Activated CD8-positive, alpha-beta memory T cell treated with anti-CD3 and anti-CD28 coated beads, Interleukin-2, amount 50 U/mL, for 24 hours (primary cell): ENCODE measurements around the gene NEK7.

Source experiments
- DNase-seq: peaks from one replicate; pipeline ENCODE4 v3.0.0-alpha.2; 2020; ENCODE audit errors: extremely low read depth

Gene NEK7

GRCh38 chr1:198255784-198256183 lies 99.0 kb downstream of the NEK7 start:
- no peak for DNase-seq

- DNase-seq: no peak
Observed at GRCh38 chr1:198258491-198258890, 101.7 kb downstream of the NEK7 start.

- no peak for DNase-seq
Observed at GRCh38 chr1:198259333-198260074, 102.7 kb downstream of the NEK7 start.

DNA sequence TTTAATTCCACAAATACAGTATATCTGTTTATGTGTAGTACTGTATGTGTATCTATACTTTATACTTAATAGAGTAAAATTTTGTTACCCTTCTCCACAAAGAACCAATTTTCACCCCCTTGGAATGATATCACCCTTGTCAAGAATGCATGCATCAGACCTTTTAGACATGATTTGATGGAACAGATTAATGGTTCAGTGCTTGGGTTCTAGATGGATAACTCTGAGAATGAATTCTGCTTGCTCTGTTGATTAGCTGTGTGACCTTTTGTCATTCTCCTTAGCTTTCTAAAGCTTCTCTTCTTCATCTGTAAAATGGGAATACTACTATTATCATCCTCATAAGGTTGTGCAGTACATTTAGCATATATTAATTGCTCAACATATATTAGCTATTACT lies 105.1 kb downstream of the NEK7 start:
- DNase-seq: no peak

- no peak for DNase-seq
Observed at GRCh38 chr1:198263186-198263585, 106.4 kb downstream of the NEK7 start.

DNA sequence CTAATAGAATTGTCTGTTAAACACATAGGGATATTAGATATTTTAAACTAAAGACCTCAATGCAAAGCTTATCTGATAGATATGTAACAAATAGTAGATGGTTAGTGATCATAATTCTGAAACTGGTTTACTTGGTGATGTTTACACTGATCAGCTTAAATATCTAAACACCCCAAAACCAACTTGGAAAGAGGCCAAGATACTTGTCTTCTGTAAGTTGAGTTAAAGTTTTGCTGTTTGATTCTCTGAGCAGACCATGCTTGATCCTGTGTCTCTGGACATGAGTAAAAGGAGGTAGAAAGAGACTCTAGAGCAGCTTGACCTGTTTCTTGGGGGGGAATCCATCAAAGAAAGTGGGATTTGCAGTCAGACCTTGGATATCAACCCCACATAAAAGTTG lies 107.5 kb downstream of the NEK7 start:
- no peak for DNase-seq

GRCh38 chr1:198265073-198265661 lies 108.4 kb downstream of the NEK7 start:
- DNase-seq: no peak

DNA sequence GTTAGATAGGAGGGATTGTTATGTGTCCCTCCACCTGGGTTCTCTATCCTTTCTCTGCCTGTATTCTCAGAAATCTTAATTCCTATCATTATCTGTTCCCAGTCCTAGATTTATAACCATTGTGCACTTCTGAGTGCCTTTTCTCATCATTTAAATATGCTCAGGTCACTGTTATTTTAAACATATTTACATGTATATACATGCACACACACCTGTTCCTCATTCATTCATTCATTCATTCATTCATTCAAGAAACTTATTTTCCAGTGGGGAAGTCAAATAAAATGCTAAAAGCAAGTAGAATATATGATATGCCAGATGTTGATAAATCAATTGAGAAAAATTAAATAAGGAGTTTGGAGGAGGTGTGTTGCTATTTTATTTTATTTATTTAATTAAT lies 110.3 kb downstream of the NEK7 start:
- DNase-seq: no peak

DNA sequence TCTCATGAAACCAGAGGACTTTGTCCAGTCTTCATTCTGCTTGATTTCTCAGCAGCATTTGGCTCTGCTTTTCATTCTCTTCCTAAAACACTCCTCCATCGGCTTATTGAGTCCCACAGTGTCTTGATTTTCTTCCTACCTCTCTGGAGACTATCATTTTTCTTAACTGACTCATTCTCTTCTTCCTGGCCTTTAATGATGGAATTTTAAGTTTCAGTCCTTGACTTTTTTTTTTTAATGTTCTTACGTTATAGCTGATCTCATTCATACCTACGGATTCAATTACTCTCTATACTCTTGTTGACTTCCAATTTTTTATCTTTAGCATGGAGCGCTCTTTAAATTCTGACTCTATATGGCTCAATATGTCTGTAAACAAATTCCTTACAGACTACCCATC lies 111.1 kb downstream of the NEK7 start:
- no peak for DNase-seq

DNA sequence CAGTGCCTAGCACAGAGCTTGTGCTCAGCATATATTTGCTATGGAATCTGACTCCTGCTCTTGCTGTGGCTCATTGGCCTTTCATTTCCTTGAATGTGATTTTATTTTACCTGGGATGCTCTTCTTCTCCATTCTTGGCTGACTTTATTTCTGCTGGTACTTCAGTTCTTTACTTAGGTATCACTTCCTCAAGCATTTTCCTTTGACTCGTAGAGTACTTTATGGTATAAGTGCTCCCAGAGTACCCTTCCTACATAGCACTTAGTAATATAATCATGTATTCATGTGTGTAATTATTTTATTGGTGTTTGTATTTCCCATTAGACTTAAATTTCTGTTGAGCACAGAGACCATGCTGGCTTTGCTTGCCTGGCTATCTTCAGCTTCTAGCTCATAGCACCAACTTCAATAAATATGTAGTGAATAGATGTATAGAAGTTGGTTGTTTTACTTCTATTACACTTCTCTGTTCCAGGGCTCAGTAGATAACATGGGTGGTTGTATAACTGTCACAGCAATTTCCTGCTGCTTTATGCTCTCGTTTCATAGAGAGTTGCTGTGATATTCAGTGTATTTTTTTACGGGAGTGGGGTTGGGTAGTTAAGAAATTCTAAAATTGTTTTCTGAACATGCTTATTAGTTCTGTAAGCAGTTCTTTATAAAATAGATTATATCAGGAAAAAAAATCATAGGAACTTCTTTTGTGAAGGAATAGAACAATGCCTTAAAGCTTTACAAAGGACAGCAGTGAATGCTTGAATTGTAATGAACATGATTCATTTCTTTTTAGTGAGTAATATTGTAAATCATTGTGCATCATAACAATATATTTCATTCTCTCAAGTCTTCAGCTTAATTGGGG lies 112.2 kb downstream of the NEK7 start:
- no peak for DNase-seq

GRCh38 chr1:198269646-198269940 lies 112.8 kb downstream of the NEK7 start:
- DNase-seq: no peak

DNA sequence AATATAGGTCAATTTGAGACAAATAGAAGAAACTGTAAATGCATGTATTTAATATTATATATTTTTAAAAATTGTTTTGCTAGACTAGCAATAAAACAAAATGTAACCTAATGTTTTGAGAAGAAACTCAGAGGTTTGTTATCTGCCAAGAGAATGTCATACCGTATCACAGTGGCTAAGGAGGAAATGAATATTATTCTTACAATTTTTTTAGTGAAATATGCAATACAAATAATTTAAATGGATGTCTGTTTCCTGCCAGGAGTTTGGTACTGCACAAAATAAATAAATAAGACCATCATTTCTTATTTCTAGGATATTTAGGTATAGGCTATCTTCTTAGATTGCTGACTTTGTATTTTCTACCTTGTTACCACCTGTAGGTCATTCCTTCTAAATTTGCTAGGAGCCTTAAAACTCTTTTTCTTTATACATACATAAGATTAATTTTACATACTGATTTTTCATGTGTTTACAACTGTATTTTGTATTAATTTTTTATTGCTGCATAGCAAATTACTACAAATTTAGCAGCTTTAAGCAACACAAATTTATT lies 113.6 kb downstream of the NEK7 start:
- DNase-seq: no peak

DNA sequence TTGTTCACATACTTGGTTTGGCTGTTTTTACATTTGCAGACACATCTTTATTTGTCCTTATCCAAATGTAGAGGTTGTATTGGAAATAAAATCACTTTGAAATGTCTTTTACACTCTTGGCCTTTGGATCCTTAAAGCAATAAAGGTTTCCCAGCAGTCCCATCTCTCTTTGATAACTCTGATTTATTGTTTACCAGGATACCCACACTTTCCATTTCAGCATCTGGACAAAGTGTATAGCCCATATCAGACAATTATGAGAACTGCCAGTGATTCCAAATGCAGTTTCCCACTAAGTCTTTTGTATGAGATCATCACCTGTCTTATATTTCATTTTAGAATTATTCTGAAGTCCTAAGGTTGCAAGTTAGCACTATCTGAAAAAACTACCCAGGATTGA lies 114.7 kb downstream of the NEK7 start:
- DNase-seq: no peak

- DNase-seq: no peak
Observed at GRCh38 chr1:198272492-198272891, 115.7 kb downstream of the NEK7 start.

- DNase-seq: no peak
Observed at GRCh38 chr1:198273748-198274295, 117.0 kb downstream of the NEK7 start.

DNA sequence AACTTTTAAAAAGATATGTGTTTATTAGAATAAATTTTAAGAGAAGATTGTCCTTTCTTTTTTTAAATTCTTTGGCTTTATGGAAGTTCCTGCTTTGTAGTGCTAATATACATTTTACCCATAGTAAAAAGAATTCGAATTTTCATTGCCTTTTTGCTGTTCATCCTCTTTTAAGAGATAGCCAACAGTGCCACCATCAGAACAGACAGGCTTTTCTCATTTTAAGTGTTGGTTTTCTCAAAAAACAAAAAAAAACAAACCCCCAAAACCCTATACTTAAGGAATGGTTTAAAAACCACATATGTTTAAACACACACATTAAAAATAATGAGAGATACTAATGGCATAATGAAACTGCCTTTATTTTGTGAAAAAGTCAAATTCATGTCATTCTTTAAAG lies 118.8 kb downstream of the NEK7 start:
- no peak for DNase-seq

DNA sequence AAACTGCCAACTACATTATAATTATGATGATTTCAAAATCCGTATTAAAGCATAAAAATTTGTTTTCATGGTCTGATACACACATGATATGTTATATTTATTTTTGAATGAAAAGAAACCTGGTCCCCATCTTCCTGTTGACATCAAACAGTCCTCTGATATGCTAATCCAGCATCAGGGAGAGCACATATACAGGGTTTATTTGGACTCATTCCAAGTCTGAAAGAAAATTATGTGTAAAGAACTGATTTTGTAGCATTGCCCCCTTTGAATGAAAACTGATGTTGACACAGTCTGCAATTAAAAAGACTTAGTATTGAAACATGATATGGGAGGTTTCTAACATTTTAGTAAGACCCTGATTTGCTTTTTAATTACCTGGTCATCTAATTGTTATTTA lies 119.4 kb downstream of the NEK7 start:
- DNase-seq: no peak

DNA sequence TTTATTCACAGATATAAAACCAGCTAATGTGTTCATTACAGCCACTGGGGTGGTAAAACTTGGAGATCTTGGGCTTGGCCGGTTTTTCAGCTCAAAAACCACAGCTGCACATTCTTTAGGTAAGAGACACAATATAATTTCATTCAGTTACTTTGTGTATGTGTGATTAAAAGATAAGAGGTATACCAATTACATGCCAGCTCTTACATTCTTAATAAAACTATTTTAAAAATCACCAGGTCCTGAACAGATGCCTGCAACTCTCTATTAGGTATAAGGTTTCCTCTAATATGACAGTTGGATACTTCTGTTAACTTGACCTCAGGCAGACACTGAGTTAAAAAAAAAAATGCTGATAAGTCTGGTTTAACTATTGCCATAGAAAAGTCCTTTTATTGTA lies 122.1 kb downstream of the NEK7 start:
- no peak for DNase-seq

- DNase-seq: no peak
Observed at GRCh38 chr1:198280080-198280479, 123.3 kb downstream of the NEK7 start.

GRCh38 chr1:198281911-198282310 lies 125.1 kb downstream of the NEK7 start:
- DNase-seq: no peak

DNA sequence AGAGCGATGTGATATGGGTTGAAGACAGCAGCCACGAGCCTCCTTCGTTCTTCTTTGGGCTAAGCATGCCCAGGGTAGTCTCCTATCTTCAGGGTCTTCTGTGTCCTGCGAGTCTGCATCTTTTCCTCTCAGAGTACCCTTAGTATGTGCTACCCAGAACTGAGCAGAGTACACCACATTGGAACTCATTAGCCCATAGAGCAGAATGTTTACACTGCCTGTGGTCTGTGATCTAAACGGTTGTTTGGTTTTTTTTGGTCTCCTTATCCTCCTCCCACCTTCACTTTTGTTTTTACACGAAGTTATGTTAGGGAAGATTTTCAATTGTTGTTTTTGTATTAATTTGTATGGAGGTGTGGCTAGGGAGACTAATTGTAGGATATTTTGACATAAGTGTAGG lies 126.4 kb downstream of the NEK7 start:
- DNase-seq: no peak

GRCh38 chr1:198287916-198288315 lies 131.1 kb downstream of the NEK7 start:
- DNase-seq: no peak
